GM23248 (cell line): ENCODE data around the gene SHOC1.

Source experiments
- EZH2 ChIP-seq: fragments of 200-600 bp; sonication (generic); IDR thresholded peaks from 2 replicates; pipeline ENCODE4 v1.6.1; 2018; ENCODE audit warnings: antibody characterized with exemption, mild to moderate bottlenecking; ENCODE audit not compliant: insufficient read depth, poor library complexity, severe bottlenecking
- EZH2phosphoT487 ChIP-seq: fragments of 200-600 bp; sonication (generic); IDR thresholded peaks from 2 replicates; pipeline ENCODE4 v1.6.1; 2018; ENCODE audit warnings: antibody characterized with exemption, moderate library complexity, mild to moderate bottlenecking, low read depth; ENCODE audit not compliant: insufficient read depth

- TF ChIP-seq EZH2phosphoT487 (no peak), EZH2 (no peak)
Observed at GRCh38 chr9:111799506-111799905, 4.8 kb upstream of the SHOC1 start.
